ENCODE results near the gene ARHGAP15. TPM values are rescaled to one million over a fixed set of nuclear protein-coding genes. Genes with fewer than 3 reads are reported as not detected.

The ARHGAP15 gene
- total and polyA plus RNA-seq, 2 donors (not counting 1 experiment from before 2014, with no cell fraction given), result 0.07 TPM; not detected in 1

GRCh38 chr2:143475041-143475776, 346.0 kb downstream of the ARHGAP15 start:
- H3K9me3 ChIP-seq (ENCODE audit: control insufficient read depth, insufficient read depth, low read depth, low read length), result no peaks in the 10 kb centered on the region
- peak overlapping the region; percentile 48 for H3K27ac ChIP-seq (ENCODE audit: insufficient read depth, low read length)
- no peaks in the 10 kb centered on the region for H3K79me2 ChIP-seq (ENCODE audit: control insufficient read depth, insufficient read depth, low read length)
- H3K4me2 ChIP-seq (ENCODE audit: extremely low read depth, insufficient read depth, low read length), result peak overlapping the region; percentile 48
- no peaks in the 10 kb centered on the region for H3K27me3 ChIP-seq (ENCODE audit: control insufficient read depth, insufficient read depth, low read length)
- peak overlapping the region; percentile 80 for H2AFZ ChIP-seq (ENCODE audit: low read length)
- H3K4me3 ChIP-seq (replicated peaks in 1 of 4; ENCODE audit: control extremely low read depth in 1 of 4, insufficient read depth in 1 of 4, low read depth in 3 of 4, low read length in 4 of 4), result no peak overlapping the region
- H3K9ac ChIP-seq (ENCODE audit: insufficient read depth, low read length), result no peak overlapping the region
- no peaks in the 10 kb centered on the region for H3K36me3 ChIP-seq (ENCODE audit: control insufficient read depth, insufficient read depth, low read length)
- H4K20me1 ChIP-seq (ENCODE audit: control insufficient read depth, extremely low read depth, insufficient read depth, low read length), result no peaks in the 10 kb centered on the region
- H3K4me1 ChIP-seq (ENCODE audit: control insufficient read depth, extremely low read depth, insufficient read depth, low read length), result peaks cover 14% of the 10 kb centered on the region
- TF ChIP-seq EZH2 (IDR thresholded peaks at IDR 0.05; ENCODE audit: low read length, missing control alignments), result no peak
- TF ChIP-seq, protein P1, sequence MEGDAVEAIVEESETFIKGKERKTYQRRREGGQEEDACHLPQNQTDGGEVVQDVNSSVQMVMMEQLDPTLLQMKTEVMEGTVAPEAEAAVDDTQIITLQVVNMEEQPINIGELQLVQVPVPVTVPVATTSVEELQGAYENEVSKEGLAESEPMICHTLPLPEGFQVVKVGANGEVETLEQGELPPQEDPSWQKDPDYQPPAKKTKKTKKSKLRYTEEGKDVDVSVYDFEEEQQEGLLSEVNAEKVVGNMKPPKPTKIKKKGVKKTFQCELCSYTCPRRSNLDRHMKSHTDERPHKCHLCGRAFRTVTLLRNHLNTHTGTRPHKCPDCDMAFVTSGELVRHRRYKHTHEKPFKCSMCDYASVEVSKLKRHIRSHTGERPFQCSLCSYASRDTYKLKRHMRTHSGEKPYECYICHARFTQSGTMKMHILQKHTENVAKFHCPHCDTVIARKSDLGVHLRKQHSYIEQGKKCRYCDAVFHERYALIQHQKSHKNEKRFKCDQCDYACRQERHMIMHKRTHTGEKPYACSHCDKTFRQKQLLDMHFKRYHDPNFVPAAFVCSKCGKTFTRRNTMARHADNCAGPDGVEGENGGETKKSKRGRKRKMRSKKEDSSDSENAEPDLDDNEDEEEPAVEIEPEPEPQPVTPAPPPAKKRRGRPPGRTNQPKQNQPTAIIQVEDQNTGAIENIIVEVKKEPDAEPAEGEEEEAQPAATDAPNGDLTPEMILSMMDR (conservative IDR thresholded peaks at IDR 0.05 in 1 of 2, IDR thresholded peaks at IDR 0.05 in 1 of 2; ENCODE audit: low read depth in 1 of 2, low read length in 2 of 2), result no peak
- peak in 1 of 2 donors; percentile 29 for DNase-seq (ENCODE audit: low read depth in 2 of 2)

GRCh38 chr2:143476336-143477087, 347.3 kb downstream of the ARHGAP15 start:
- peaks cover 16% of the 10 kb centered on the region for H3K4me1 ChIP-seq (ENCODE audit: control insufficient read depth, extremely low read depth, insufficient read depth, low read length)
- H3K27me3 ChIP-seq (ENCODE audit: control insufficient read depth, insufficient read depth, low read length), result no peaks in the 10 kb centered on the region
- H3K27ac ChIP-seq (ENCODE audit: insufficient read depth, low read length), result no peak overlapping the region
- H3K4me3 ChIP-seq (replicated peaks in 1 of 4; ENCODE audit: control extremely low read depth in 1 of 4, insufficient read depth in 1 of 4, low read depth in 3 of 4, low read length in 4 of 4), result no peak overlapping the region
- no peak for TF ChIP-seq EZH2 (IDR thresholded peaks at IDR 0.05; ENCODE audit: low read length, missing control alignments)
- TF ChIP-seq, protein P1 (conservative IDR thresholded peaks at IDR 0.05 in 1 of 2, IDR thresholded peaks at IDR 0.05 in 1 of 2; ENCODE audit: low read depth in 1 of 2, low read length in 2 of 2), result no peak
- H3K9ac ChIP-seq (ENCODE audit: insufficient read depth, low read length), result no peak overlapping the region
- no peak overlapping the region for H2AFZ ChIP-seq (ENCODE audit: low read length)
- no peaks in the 10 kb centered on the region for H3K9me3 ChIP-seq (ENCODE audit: control insufficient read depth, insufficient read depth, low read depth, low read length)
- H4K20me1 ChIP-seq (ENCODE audit: control insufficient read depth, extremely low read depth, insufficient read depth, low read length), result no peaks in the 10 kb centered on the region
- no peak overlapping the region for H3K4me2 ChIP-seq (ENCODE audit: extremely low read depth, insufficient read depth, low read length)
- no peaks in the 10 kb centered on the region for H3K36me3 ChIP-seq (ENCODE audit: control insufficient read depth, insufficient read depth, low read length)
- peak; percentile 37 to 52 for DNase-seq (ENCODE audit: low read depth in 2 of 2)
- no peaks in the 10 kb centered on the region for H3K79me2 ChIP-seq (ENCODE audit: control insufficient read depth, insufficient read depth, low read length)

DNA sequence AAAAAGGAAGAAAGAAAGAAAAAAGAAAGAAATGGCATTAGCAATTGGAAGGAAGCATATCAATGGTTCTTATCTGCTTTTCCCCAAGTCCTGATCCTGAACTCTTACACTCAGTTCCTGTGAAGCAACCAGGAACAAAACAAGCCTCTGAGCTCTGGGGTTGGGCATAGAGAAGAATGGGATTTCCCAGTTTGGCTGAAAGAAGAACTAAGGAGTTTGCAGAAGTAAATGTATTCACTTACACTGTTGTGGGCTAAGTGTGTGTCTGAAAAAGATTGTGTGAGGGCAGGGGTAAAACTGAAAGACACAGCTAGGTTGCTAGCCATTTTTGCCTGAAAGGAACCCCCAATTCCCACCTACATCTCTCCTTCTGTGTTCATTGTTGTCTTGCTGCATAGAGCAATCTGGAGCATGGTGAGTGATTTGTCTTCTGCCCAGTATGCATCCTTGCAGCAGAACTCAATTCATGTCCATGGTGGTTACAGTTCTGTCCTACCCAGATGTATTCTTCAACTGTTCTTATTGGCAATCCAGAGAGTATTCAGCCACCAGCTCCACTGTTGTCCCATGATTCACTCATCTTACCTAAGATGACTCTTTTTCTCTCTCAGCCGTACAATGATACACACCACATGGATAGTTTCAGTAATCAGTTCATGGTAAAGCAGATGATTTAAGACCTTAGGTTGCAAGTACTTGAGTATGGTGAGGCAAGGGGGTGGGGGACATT, 348.7 kb downstream of the ARHGAP15 start:
- Histone ChIP-seq H3K79me2 (ENCODE audit: control insufficient read depth, insufficient read depth, low read length) (no peaks in the 10 kb centered on the region), H3K27me3 (ENCODE audit: control insufficient read depth, insufficient read depth, low read length) (no peaks in the 10 kb centered on the region), H3K4me2 (ENCODE audit: extremely low read depth, insufficient read depth, low read length) (no peak overlapping the region), H2AFZ (ENCODE audit: low read length) (no peak overlapping the region), H3K9ac (ENCODE audit: insufficient read depth, low read length) (no peak overlapping the region), H3K27ac (ENCODE audit: insufficient read depth, low read length) (no peak overlapping the region), H3K4me1 (ENCODE audit: control insufficient read depth, extremely low read depth, insufficient read depth, low read length) (peaks cover 19% of the 10 kb centered on the region), H3K36me3 (ENCODE audit: control insufficient read depth, insufficient read depth, low read length) (no peaks in the 10 kb centered on the region), H3K4me3 (replicated peaks in 1 of 4; ENCODE audit: control extremely low read depth in 1 of 4, insufficient read depth in 1 of 4, low read depth in 3 of 4, low read length in 4 of 4) (no peak overlapping the region), H3K9me3 (ENCODE audit: control insufficient read depth, insufficient read depth, low read depth, low read length) (no peaks in the 10 kb centered on the region), H4K20me1 (ENCODE audit: control insufficient read depth, extremely low read depth, insufficient read depth, low read length) (no peaks in the 10 kb centered on the region)
- DNase-seq (ENCODE audit: low read depth in 2 of 2), result no peak
- no peak for TF ChIP-seq EZH2 (IDR thresholded peaks at IDR 0.05; ENCODE audit: low read length, missing control alignments)
- TF ChIP-seq, protein P1 (conservative IDR thresholded peaks at IDR 0.05 in 1 of 2, IDR thresholded peaks at IDR 0.05 in 1 of 2; ENCODE audit: low read depth in 1 of 2, low read length in 2 of 2), result no peak

Data from fibroblast of lung (primary cell).